ENCODE measurements around the gene MEOX1.

DNA sequence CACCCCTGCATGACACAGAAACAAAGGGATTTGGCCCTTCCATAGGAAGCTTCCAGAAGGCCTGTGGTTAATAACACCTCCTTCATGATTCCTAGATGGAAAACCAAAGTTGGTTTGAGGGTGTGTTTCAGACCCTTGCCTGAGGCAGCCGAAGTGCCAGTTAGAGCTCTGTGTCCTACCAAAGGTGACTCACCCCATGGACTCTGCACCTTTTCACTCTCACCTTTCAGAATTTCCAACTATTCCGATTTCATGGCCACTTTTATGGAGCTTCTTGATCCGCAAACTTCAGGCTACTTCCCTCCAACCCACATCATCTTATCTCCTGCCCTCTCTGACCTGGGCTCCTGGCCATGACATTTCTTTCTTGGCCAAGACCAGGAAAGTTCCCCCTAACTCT is 49.2 kb downstream of the MEOX1 start:
- no peak for TF ChIP-seq EZH2phosphoT487 (IDR thresholded peaks at IDR 0.05; ENCODE audit: insufficient read depth, low read depth)
- no peak for TF ChIP-seq EZH2 (IDR thresholded peaks at IDR 0.05; ENCODE audit: insufficient read depth, poor library complexity, severe bottlenecking)
